Lower lobe of right lung (tissue), 2 donors: Measurements from ENCODE around the gene IPO9. TPM values are rescaled to one million over a fixed set of nuclear protein-coding genes. Genes with fewer than 3 reads are reported as not detected.
A peak's percentile ranks its signal among the peaks of the same experiment; 100 is the strongest.

Experiments used
- ATAC-seq, 2 donors: fragments of 200-7000 bp; cut with Tn5 transposase; one replicate each; pipeline ENCODE4 v1.9.1; 2020 to 2022; ENCODE audit warnings: mild to moderate bottlenecking in 2 of 2, moderate library complexity in 2 of 2
- DNase-seq: peaks from one replicate; pipeline ENCODE4 v3.0.0-alpha.2; 2020
- H3K27ac ChIP-seq: fragments of 200-600 bp; one replicate; pipeline ENCODE4 v1.8.0; 2022
- H3K27me3 ChIP-seq: fragments of 200-600 bp; one replicate; pipeline ENCODE4 v1.8.0; 2022; ENCODE audit warnings: low read depth
- H3K36me3 ChIP-seq: fragments of 200-600 bp; one replicate; pipeline ENCODE4 v1.8.0; 2022; ENCODE audit warnings: mild to moderate bottlenecking
- H3K4me1 ChIP-seq: fragments of 200-600 bp; one replicate; pipeline ENCODE4 v1.8.0; 2022
- H3K4me3 ChIP-seq: fragments of 200-600 bp; one replicate; pipeline ENCODE4 v1.8.0; 2022; ENCODE audit warnings: mild to moderate bottlenecking
- H3K9me3 ChIP-seq: fragments of 200-600 bp; one replicate; pipeline ENCODE4 v1.8.0; 2022
- CTCF ChIP-seq: fragments of 200-600 bp; IDR thresholded peaks from one replicate; pipeline ENCODE4 v1.8.0; 2022; ENCODE audit warnings: antibody characterized with exemption, mild to moderate bottlenecking
- intact Hi-C: fragments of 100-400 bp; cut with DNase I; formaldehyde crosslinking; loops from one replicate; pipeline ENCODE4 v1.11.0; 2022
- total RNA-seq: library from RNA; stranded (reverse); fragmentation: NEBNext Ultra II Directional; extraction: Animal tissue kit (Norgen Biotek cat#: 25700); gene quantifications from one replicate; pipeline ENCODE4 v1.2.1, GENCODE V29; 2021
- donor health status: DM: no; HTN: yes; CAD: no; lungs with severe emphysema.

Gene IPO9
- total RNA-seq, 1 donor from 2014 or later = 34.1 TPM

- H3K9me3 ChIP-seq = no peaks in the 10 kb centered on the region
- no peak for ATAC-seq
- H3K4me1 ChIP-seq = peaks cover 34% of the 10 kb centered on the region
- H3K27ac ChIP-seq = peak overlapping the region; percentile 19
- intact Hi-C loops = loop anchor here (5.0 kb wide), 1 partner anchor 83 kb away; no protein-coding TSS in a partner anchor
- no peaks in the 10 kb centered on the region for H3K27me3 ChIP-seq
- no peak for DNase-seq
- H3K36me3 ChIP-seq = peaks cover 47% of the 10 kb centered on the region
- no peak for TF ChIP-seq CTCF
- H3K4me3 ChIP-seq = no peak overlapping the region
These were observed 38.7 kb upstream of the IPO9 start for GRCh38 chr1:201790261-201790660.

GRCh38 chr1:201791051-201791778 lies 37.7 kb upstream of the IPO9 start:
- H3K36me3 ChIP-seq = peaks cover 49% of the 10 kb centered on the region
- H3K27me3 ChIP-seq = no peaks in the 10 kb centered on the region
- H3K27ac ChIP-seq = peak overlapping the region; percentile 19
- H3K9me3 ChIP-seq = no peaks in the 10 kb centered on the region
- intact Hi-C loops = loop anchor here (5.0 kb wide), 1 partner anchor 84 kb away; no protein-coding TSS in a partner anchor
- no peak for TF ChIP-seq CTCF
- no peak for DNase-seq
- peaks cover 34% of the 10 kb centered on the region for H3K4me1 ChIP-seq
- no peak overlapping the region for H3K4me3 ChIP-seq
- no peak for ATAC-seq

DNA sequence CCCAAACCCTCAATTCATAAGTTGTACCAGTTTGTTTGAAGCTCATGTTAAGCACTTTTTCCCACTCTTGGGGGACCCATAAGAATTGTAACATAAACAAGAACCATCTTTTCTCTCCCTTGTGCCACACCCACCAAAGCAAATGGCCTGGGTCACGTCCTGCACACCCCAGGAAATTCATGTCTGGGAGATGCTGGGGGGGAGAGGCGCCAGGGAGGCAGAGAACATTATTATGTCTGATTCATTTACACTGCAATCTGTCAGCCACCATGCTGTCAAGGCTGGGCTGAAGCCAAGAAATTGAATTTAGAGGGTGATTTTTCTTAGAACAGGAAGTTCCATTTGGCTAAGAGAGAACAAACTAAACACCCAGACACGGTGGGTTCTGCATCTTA lies 37.2 kb upstream of the IPO9 start:
- peaks cover 47% of the 10 kb centered on the region for H3K36me3 ChIP-seq
- TF ChIP-seq CTCF = no peak
- intact Hi-C loops = loop anchor here (5.0 kb wide), 1 partner anchor 84 kb away; no protein-coding TSS in a partner anchor
- ATAC-seq = peak in 1 of 2 donors; percentile 44
- no peaks in the 10 kb centered on the region for H3K9me3 ChIP-seq
- no peak for DNase-seq
- peaks cover 34% of the 10 kb centered on the region for H3K4me1 ChIP-seq
- peak overlapping the region; percentile 19 for H3K27ac ChIP-seq
- H3K4me3 ChIP-seq = no peak overlapping the region
- H3K27me3 ChIP-seq = no peaks in the 10 kb centered on the region

GRCh38 chr1:201792534-201793305 lies 36.2 kb upstream of the IPO9 start:
- DNase-seq = peak; percentile 60
- Histone ChIP-seq H3K4me3 (no peak overlapping the region), H3K4me1 (peaks cover 34% of the 10 kb centered on the region), H3K36me3 (peaks cover 40% of the 10 kb centered on the region), H3K9me3 (no peaks in the 10 kb centered on the region), H3K27me3 (no peaks in the 10 kb centered on the region), H3K27ac (peak overlapping the region; percentile 19)
- peak; percentile 92 to 94 for ATAC-seq
- TF ChIP-seq CTCF = peak; percentile 93
- intact Hi-C loops = loop anchor here (5.0 kb wide), 1 partner anchor 85 kb away; no protein-coding TSS in a partner anchor

DNA sequence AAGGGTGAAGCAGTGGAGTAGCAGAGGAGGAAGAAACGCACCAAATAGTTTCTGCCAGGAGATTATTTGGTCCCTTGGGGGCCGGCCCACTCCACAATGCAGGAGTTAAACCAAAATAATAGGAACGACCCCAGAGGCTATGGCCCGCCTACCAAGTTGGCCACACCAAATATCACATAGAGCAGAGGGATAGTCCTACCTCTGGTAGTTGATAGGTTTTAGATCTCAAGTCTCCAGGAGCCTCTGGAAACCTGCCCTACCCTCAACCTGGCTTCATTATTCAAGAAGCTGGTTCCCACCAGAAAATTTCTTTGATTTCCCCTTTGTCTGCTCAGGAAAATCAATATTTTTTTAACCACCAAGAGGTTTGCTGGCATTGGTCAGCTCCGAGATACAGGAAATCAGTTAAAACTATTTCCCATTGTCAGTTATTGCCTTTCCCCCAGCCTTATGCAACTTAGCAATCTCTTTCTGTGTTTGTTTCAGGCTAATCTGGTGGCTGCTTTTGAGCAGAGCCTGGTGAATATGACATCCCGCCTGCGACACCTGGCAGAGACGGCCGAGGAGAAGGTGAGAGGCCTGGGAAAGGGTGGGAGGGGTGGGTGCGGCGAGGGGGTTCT lies 35.5 kb upstream of the IPO9 start:
- DNase-seq = no peak
- intact Hi-C loops = loop anchor here (5.0 kb wide), 1 partner anchor 86 kb away; no protein-coding TSS in a partner anchor
- no peak overlapping the region for H3K4me3 ChIP-seq
- H3K27me3 ChIP-seq = no peaks in the 10 kb centered on the region
- H3K9me3 ChIP-seq = no peaks in the 10 kb centered on the region
- H3K36me3 ChIP-seq = peaks cover 40% of the 10 kb centered on the region
- no peak overlapping the region for H3K27ac ChIP-seq
- peak in 1 of 2 donors; percentile 5 for ATAC-seq
- no peak for TF ChIP-seq CTCF
- peaks cover 34% of the 10 kb centered on the region for H3K4me1 ChIP-seq
